GM15510 (cell line): ENCODE results near the gene KDM8.

Source experiments
- POLR2A ChIP-seq: IDR thresholded peaks from 3 replicates; pipeline ENCODE4 v1.6.1; 2011; ENCODE audit warnings: borderline replicate concordance; ENCODE audit not compliant: insufficient read length; ENCODE audit errors: extremely low read depth

The KDM8 gene

DNA sequence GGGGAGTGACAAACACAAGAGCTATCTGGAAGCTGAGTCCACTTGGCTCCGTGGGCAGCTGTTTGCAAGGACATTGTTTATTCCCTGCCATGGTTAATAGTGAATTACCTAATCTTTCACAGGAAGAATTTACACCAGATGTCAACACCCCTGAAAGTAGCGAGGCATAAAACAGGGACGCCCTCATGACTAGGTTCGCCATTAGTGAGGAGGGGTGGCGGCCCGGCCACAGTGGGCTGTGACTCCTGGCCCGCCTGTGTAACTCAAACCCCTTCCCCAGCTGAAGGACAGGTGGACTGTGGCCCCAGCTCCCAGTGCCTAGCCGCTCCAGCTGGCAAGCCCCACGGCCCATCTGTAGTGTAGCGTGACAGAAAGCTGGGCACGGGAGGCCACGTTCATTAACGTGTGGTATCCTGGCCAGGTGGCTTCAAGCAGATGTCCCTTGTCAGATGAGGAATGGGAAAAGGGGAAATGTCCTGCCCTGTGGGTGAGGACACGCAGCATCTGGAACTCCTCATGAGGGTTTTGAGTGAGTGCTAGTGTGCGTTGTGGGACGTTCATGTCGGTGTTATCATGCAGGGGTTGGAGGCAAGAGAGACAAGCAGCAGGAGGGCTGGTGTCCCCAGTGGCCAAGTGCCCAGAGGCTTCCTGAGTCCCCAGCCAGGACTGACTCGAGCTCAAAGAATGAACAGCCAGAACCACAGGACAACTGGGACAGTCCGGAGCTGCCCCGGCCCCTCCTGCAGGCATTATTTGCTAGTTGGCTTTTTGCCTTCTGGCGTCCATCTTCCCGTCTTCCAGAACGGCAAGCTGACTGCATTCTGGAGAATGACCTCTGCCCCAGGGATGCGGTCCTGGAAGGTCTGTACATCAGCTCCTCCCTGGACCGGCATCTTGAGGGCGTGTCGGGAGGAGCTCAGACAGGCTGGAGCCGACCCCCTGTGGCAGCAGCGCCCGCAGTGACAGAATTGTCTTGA lies 19.2 kb downstream of the KDM8 start:
- no peak for TF ChIP-seq POLR2A

DNA sequence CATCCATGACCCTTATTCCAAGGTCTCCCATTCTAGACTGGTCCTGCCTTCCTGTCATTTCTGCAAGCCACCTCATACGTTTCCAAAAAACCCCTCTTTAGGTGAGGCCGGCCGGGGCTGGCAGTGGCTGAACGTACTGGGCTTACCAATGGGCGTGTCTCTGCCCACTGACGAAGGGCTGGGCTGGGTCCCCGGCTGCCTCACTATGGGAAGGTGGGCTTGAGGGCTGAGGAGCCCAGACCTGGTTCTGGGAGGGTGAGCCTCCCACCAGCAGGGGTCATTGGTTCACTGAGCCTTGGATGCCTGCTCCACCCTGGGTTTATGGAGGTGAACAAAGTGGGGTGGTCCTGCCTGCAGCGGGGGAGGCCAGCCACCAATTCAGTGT lies 19.9 kb downstream of the KDM8 start:
- TF ChIP-seq POLR2A, result no peak

DNA sequence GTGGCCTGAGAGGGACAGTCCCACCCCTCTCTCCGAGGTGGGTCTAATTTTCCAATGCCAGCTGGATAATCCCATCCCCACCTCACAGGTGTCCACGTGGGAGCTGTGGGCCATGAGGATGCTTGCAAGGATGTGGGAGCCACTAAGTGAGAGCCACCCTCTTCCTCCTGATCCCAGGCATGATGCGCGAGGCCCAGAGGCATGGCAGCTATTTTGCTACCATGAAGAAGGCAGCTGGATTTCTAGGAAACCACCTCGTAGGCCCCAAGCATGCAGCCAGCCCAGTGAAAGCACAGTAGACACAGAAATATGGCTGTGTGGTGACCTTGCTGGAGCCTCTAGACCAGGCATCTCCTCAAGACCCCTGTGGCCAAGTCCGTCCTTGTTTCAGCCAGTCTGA lies 20.4 kb downstream of the KDM8 start:
- no peak for TF ChIP-seq POLR2A

DNA sequence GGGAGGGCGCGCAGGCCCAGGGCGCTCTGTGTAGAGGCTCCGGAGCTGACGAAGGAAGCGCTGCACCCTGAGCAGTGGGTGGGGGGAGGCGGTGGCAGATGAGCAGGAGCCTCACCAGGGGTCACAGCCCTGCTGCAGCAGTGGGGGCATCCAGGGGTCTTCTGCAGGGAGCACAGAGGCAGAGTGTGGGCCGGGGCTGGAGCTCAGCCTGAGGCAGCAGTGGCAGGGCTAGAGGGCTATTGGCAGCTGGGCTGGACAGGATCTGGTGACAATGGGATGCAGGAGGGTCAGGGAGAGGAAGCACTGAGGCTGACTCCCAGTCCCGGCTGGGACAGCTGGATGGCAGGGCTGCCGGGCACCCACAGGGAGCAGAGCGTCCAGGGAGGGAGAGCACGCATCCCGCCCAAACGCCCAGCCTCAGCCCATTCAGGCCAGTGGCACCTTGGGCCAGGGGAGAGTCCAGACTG lies 21.0 kb downstream of the KDM8 start:
- no peak for TF ChIP-seq POLR2A

DNA sequence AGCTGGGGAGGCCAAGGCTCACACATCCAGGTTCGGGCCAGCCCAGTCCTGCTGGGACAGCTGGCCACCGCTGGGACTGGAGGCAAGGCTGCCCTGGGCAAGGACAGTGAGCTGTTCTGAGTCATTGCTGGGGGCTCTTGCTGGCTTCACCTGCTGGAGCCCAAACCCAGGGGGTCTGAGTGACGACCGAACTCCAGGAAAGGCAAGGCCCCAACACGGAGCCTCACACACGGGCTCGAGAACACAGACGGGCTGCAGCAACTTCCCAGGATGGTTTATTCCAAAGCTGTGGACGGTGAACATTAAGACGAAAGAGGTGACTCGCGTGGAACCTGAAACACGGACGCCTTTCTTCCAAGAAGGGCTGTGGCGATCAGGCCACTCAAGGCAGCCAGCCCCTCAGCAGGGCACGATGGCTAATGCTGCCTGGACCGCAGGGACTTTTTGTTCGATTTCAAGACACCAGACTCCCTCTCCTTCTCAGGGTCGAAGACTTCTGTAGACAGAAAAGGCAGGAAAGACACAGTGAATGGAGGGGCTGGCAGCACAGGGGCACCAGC lies 21.5 kb downstream of the KDM8 start:
- no peak for TF ChIP-seq POLR2A

DNA sequence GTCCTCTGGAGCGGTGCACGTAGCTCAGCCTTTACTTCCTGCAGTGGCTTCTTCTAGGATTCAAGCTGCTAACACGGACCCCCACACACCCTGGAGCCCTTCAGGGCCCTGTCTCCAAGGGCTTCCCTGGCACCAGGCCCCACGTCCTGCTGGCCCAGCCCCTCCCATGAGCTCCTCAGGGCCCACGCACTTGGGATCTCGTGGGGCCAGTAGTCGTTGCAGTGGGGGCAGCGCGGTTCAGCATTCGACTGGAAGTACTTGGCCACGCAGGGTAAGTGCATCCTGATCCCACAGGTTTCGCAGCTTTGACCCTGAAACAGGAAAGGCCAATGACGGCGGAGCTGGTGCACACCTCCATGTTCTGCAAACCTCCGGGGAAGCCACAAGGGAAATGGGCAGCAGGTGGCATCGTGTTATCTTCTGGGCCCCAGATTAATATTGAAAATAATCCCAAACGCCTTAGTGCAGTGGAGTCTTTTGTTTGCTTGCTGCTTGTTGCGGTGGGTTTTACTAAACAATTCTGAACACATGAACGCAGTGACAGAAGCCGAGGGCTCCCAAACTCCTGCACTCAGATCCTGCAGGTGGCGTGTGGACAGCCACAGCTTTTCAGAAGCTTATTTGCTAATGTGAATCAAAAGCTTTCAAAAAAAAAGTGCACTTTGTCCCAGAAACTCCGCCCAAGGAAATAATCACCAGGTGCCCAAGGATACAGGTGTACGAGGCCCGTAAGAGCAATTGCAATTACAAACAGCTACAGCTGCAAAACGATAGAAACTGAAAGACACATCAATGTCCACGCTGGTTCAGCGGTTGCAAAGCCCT lies 22.4 kb downstream of the KDM8 start:
- no peak for TF ChIP-seq POLR2A

DNA sequence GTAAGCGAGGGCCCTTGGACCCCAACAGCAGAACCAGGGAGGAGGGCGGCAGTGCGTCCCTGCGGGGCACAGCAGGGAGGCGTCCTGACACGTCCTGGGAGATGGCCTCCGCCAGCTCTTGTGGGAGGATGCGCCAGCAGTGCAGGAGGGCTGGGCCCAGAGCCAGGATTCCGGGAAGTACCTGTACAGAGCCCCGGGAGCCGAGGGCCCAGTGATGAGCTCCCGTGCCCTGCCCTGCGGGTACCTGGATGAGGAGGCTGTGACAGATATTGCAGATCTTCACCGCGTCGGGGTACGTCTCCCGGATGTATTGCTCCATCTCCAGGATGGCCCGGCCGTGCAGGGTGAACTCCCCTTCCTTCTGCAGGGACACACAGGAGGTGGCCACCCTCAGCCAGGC lies 23.1 kb downstream of the KDM8 start:
- TF ChIP-seq POLR2A, result no peak

DNA sequence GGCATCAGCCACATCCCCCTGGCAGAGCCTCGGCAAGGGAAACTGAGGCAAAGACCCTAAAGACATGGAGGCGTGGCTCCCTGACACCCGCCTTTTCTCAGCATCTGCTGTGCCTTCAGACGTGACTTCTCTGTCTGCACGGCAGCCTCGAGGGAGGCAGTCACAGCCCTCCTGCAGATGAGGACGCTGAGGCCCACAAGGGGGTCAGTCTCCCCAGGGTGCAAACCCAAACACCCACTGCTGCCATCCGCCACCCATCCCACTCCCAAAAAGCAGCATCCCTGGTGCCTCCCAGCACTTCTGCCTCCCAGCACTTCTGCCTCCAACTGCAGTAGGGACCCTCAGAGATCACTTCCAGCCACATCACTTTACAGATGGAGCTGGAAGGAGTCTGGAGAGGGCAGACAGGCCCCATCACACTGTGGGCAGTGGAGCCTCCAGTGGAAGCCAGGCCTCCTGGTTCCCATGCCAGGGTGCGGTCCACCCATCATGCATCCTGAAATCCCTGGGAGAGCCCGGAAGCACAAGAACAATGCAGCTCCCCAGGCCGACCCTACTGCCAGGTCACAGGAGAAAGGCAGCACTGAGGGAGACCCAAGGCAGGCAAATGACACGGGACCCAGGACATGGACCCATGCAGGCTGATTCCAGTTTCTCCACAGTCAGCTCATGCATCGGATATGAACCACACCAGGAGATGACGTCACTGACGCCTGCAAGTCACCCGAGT lies 23.8 kb downstream of the KDM8 start:
- TF ChIP-seq POLR2A, result no peak

DNA sequence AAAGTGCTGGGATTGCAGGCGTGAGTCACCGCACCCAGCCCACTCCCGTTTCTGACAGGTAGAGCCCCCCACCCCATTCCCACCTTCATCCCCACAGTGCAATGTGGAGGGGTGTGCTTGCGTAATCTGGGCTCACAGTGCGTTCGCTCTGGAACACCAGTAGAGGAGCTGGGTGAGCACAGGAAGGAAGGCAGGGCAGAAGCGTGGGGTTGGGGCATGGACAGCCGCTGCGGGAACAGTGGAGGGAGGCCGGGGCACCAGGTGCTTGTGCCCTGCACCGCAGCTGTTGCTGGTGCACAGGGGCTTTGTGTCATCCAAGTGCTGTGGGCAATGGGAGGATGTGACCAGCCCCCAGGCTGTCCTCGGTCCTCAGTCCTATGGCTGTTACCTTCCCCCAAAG lies 24.7 kb downstream of the KDM8 start:
- no peak for TF ChIP-seq POLR2A

DNA sequence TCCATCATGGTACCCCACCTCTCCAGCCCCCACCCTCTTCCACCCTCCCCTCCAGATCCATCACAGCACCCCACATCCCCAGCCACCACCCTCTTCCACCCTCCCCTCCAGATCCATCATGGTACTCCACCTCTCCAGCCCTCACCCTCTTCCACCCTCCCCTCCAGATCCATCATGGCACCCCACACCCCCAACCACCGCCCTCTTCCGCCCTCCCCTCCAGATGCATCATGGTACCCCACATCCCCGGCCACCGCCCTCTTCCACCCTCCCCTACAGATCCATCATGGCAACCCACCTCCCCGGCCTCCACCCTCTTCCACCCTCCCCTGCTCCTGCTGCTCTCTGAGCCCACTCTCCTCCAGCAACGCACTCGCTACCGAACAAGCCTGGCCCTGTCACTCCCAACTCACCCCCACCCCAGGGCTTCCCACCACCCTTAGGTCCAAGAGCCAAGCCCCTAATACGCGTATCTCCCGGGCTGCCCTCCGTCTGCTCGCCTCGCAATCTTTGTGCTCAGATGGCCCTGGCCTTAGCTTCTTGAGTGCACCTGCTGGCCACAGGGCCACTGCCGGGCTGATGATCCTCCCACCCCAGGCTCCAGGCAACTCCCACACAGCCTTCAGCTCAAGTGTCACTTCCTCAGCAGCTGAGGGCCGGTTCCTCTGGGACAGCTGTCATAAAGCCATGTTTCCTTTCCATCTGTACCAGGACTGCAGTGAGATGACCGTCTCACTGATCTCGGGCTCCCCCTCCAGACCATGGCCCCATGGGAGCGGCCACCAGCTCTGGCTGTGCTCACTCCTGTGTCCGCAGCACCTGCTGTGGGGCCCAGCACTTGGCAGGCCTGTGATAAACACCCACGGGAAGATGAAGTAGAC lies 25.5 kb downstream of the KDM8 start:
- no peak for TF ChIP-seq POLR2A

DNA sequence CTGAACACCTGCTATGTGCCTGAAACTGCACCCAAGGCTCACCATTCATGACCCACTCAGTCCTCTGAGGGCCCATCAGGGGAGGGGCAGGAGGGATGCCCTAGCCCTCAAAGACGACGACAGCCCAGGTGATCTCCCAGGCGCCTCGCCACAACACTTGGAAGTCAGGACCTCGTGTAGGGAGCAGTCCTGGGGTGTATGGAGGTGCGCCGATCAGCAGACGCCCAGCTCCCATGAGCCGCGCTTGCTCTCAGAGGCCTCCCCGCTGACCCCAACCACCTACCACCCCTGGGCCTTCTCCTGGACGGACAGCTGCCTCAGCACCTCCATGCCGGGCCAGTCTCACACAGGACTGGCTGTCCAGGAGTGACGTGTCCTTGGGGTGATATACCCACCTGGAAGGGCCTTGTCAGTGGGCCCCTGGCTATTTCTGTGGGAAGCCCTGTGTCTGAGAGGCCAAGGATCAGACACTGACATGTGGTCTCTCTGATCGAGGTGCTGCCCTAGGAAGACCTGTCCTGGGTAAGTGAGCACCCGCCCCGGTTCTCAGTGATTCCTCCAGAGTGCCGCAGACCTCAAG lies 26.7 kb downstream of the KDM8 start:
- TF ChIP-seq POLR2A, result no peak

DNA sequence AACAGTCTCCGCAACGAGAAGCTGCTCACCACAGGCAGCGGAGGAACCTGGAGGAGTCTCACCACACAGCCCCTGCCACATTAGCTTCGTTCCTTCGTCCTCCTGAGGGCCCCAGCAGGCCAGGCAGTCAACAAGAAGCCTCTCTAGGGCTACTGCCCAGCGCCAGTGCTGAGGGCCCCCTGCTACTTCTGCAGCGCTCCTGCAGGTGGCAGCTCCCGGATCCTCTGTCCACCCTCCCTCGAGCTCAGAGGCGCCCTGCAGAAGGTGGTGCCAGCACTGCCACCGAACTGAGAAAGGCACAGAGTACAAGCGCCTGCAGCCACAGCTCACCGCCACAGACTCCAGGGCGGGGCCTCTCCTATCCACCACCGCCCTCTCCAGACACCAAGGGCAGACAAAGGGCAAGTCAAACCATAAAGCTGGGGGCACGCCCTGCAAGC lies 27.3 kb downstream of the KDM8 start:
- TF ChIP-seq POLR2A, result no peak

DNA sequence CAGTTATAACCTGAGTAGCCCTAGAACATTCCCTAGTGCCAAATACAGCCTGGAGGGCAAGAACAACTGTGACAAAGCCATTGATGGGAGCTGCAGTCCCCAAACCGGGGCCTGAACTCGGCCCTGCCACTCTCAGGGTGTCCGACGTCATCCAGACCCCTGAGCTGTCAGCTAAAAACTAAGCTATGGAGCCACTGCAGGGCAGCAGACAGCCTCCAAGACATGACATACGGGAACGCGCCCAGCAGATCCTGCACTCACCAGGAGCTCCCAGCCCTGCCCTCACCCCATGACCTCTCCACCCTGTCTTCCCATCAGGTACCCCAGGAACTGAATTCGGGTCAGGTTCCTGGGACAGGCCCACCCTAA lies 28.4 kb downstream of the KDM8 start:
- no peak for TF ChIP-seq POLR2A
